ENCODE data around the gene SNCG. TPM values are rescaled to one million over a fixed set of nuclear protein-coding genes. Genes with fewer than 3 reads are reported as not detected.

Gene SNCG
- total RNA-seq, 2 experiments from 2014 or later, result not detected

DNA sequence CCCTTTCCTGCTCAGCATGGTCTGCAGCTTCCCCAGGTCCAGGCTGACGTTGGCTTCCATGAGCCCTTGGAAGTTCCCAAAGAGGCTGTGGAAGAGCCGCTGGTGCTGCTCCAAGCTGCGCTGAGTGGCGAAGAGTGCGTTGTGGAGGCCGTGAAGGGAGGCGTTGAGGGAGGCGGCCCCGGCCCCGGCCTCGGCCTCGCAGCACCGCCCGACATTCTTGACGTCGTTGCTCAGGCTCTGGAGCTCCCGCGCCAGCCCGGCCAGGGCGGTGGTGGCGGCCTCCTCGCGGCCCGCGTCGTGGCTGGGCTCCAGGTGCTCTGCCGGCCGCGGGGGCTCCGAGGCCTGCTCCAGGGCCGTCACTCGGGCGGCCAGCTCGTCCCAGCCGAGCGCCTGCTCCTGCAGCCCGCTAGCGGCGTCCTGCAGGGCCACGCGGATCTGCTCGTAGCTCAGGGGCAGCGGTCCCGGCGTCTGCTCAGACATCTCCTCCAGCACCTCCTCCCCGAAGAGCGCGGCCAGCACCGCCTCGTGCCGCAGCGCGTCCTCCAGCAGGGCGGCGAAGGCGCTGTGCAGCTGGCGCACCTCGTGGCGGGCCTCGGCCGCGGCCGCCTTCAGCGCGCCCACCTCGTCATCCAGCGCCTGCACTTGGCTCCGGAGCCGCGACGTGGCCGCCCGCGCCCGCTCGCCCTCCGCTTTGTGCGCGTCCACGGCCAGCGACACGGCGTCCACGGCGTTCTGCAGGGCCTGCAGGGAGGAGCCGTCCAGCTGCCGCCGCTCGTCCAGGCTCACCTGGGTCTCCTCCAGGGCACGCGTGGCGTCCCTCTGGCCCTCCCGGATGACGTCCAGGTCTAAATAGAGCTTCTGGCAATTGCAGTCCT is 15.7 kb upstream of the SNCG start:
- no TSS peak for BruUV-seq (replicated peaks)
- Histone ChIP-seq H3K4me1 (ENCODE audit: insufficient read depth, low read length, poor library complexity, severe bottlenecking) (no peaks in the 10 kb centered on the region), H3K9me3 (ENCODE audit: low read length) (no peaks in the 10 kb centered on the region), H3K4me3 (ENCODE audit: low read depth, low read length, poor library complexity, severe bottlenecking) (no peak overlapping the region), H3K9me2 (ENCODE audit: insufficient read depth, low read length) (no peaks in the 10 kb centered on the region), H4K20me1 (ENCODE audit: insufficient read depth, low read length) (no peaks in the 10 kb centered on the region), H3K27ac (ENCODE audit: low read depth, low read length, poor library complexity, severe bottlenecking) (no peak overlapping the region), H3K4me2 (ENCODE audit: low read length) (no peak overlapping the region), H3K36me3 (ENCODE audit: insufficient read depth, low read length) (no peaks in the 10 kb centered on the region), H2AFZ (ENCODE audit: low read length) (no peak overlapping the region), H3K79me2 (ENCODE audit: insufficient read depth, low read depth, low read length) (no peaks in the 10 kb centered on the region)
- intact Hi-C loops (cut with micrococcal nuclease; ENCODE audit: unreplicated experiment), result no loop called here
- POLR2A ChIA-PET, result no interaction called here
- no peak for TF ChIP-seq EZH2phosphoT487 (IDR thresholded peaks at IDR 0.05; ENCODE audit: borderline replicate concordance, low read depth, low read length)
- TF ChIP-seq, protein P1, sequence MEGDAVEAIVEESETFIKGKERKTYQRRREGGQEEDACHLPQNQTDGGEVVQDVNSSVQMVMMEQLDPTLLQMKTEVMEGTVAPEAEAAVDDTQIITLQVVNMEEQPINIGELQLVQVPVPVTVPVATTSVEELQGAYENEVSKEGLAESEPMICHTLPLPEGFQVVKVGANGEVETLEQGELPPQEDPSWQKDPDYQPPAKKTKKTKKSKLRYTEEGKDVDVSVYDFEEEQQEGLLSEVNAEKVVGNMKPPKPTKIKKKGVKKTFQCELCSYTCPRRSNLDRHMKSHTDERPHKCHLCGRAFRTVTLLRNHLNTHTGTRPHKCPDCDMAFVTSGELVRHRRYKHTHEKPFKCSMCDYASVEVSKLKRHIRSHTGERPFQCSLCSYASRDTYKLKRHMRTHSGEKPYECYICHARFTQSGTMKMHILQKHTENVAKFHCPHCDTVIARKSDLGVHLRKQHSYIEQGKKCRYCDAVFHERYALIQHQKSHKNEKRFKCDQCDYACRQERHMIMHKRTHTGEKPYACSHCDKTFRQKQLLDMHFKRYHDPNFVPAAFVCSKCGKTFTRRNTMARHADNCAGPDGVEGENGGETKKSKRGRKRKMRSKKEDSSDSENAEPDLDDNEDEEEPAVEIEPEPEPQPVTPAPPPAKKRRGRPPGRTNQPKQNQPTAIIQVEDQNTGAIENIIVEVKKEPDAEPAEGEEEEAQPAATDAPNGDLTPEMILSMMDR (conservative IDR thresholded peaks at IDR 0.05; ENCODE audit: low read length), result no peak
- CTCF ChIA-PET (ENCODE audit: unreplicated experiment), result no interaction called here
- no peak for DNase-seq (ENCODE audit: low spot score)

DNA sequence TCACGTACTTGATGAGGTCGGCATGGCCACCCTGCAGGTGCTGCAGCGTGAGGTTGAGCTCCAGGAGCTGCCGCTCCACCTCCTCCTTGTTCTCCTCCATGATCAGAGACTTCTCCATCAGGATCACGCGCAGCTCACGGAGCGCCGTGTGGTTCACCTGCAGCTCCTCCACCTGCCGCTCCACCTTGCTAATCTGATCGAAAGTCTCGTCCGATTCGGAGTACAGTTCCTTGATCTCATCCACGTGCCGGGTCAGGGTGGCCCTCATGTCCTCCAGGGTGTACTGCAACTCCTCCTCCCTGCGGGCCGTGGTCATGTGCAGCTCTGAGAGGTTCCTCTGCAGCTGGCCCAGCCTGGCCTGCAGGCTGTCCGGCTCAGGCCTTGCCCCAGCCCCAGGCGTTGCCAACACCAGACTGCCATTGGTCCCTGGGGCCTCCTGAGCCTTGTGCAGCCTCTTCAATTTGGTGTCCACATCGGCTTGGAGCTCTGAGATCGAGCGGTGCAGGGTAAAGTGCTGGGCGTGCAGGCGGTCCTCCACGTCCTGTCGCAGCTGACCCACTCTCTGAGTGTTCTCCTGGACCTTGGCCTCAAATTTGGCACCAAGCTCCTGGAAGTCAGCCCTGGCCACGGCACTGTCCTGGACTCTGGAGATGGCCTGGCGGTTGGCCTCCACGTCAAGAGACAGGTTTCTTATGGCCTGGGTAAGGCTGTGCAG is 14.9 kb upstream of the SNCG start:
- H3K79me2 ChIP-seq (ENCODE audit: insufficient read depth, low read depth, low read length), result no peaks in the 10 kb centered on the region
- no peak overlapping the region for H3K4me2 ChIP-seq (ENCODE audit: low read length)
- no peak overlapping the region for H3K4me3 ChIP-seq (ENCODE audit: low read depth, low read length, poor library complexity, severe bottlenecking)
- no peak overlapping the region for H3K27ac ChIP-seq (ENCODE audit: low read depth, low read length, poor library complexity, severe bottlenecking)
- no peak overlapping the region for H2AFZ ChIP-seq (ENCODE audit: low read length)
- POLR2A ChIA-PET, result no interaction called here
- H3K36me3 ChIP-seq (ENCODE audit: insufficient read depth, low read length), result no peaks in the 10 kb centered on the region
- no peak for DNase-seq (ENCODE audit: low spot score)
- CTCF ChIA-PET (ENCODE audit: unreplicated experiment), result no interaction called here
- BruUV-seq (replicated peaks), result no TSS peak
- H4K20me1 ChIP-seq (ENCODE audit: insufficient read depth, low read length), result no peaks in the 10 kb centered on the region
- TF ChIP-seq EZH2phosphoT487 (IDR thresholded peaks at IDR 0.05; ENCODE audit: borderline replicate concordance, low read depth, low read length), result no peak
- TF ChIP-seq, protein P1 (conservative IDR thresholded peaks at IDR 0.05; ENCODE audit: low read length), result no peak
- H3K9me3 ChIP-seq (ENCODE audit: low read length), result no peaks in the 10 kb centered on the region
- H3K9me2 ChIP-seq (ENCODE audit: insufficient read depth, low read length), result no peaks in the 10 kb centered on the region
- H3K4me1 ChIP-seq (ENCODE audit: insufficient read depth, low read length, poor library complexity, severe bottlenecking), result no peaks in the 10 kb centered on the region
- intact Hi-C loops (cut with micrococcal nuclease; ENCODE audit: unreplicated experiment), result no loop called here

DNA sequence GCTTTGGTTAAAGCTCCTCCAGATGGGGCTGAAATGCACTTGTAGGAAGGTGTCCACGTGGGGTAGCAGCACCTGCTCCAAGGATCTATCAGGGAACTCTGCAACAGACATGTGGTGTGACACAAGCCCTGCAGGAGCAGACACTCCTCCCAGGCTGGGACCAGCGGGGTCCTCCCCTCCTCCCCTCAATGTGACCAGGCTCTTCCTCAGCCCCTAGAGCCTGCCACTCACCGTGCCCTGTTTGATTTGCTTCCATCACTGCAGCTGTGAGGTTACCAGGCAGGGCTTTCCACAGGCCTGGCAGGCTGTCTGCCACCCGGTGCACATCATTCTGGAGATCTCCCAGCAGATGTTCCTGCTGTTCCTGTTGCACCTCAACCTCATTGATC is 14.4 kb upstream of the SNCG start:
- intact Hi-C loops (cut with micrococcal nuclease; ENCODE audit: unreplicated experiment), result no loop called here
- Histone ChIP-seq H3K4me3 (ENCODE audit: low read depth, low read length, poor library complexity, severe bottlenecking) (no peak overlapping the region), H3K79me2 (ENCODE audit: insufficient read depth, low read depth, low read length) (no peaks in the 10 kb centered on the region), H3K9me3 (ENCODE audit: low read length) (no peaks in the 10 kb centered on the region), H3K27ac (ENCODE audit: low read depth, low read length, poor library complexity, severe bottlenecking) (no peak overlapping the region), H4K20me1 (ENCODE audit: insufficient read depth, low read length) (no peaks in the 10 kb centered on the region), H3K9me2 (ENCODE audit: insufficient read depth, low read length) (no peaks in the 10 kb centered on the region), H3K36me3 (ENCODE audit: insufficient read depth, low read length) (no peaks in the 10 kb centered on the region), H3K4me1 (ENCODE audit: insufficient read depth, low read length, poor library complexity, severe bottlenecking) (no peaks in the 10 kb centered on the region), H3K4me2 (ENCODE audit: low read length) (no peak overlapping the region), H2AFZ (ENCODE audit: low read length) (no peak overlapping the region)
- TF ChIP-seq, protein P1 (conservative IDR thresholded peaks at IDR 0.05; ENCODE audit: low read length), result no peak
- no peak for TF ChIP-seq EZH2phosphoT487 (IDR thresholded peaks at IDR 0.05; ENCODE audit: borderline replicate concordance, low read depth, low read length)
- no TSS peak for BruUV-seq (replicated peaks)
- CTCF ChIA-PET (ENCODE audit: unreplicated experiment), result no interaction called here
- no peak for DNase-seq (ENCODE audit: low spot score)
- POLR2A ChIA-PET, result no interaction called here
